WERI-Rb-1 (cell line): ENCODE data around the gene ANKRD12.

Experiments
- DNase-seq: peaks from one replicate; pipeline ENCODE4 v3.0.0-alpha.2; 2020
- H3K27ac ChIP-seq: fragments of 250-450 bp; sonication (Bioruptor Pico); 2 replicates; pipeline ENCODE4 v1.5.1; 2020; ENCODE audit warnings: mild to moderate bottlenecking, moderate library complexity
- H3K27me3 ChIP-seq: fragments of 250-450 bp; sonication (Bioruptor Pico); 2 replicates; pipeline ENCODE4 v1.5.1; 2021; ENCODE audit warnings: mild to moderate bottlenecking, low read depth, moderate library complexity; ENCODE audit not compliant: insufficient read depth, severe bottlenecking
- H3K36me3 ChIP-seq: fragments of 250-450 bp; sonication (Bioruptor Pico); 2 replicates; pipeline ENCODE4 v1.5.1; 2020; ENCODE audit warnings: mild to moderate bottlenecking, moderate library complexity
- H3K4me3 ChIP-seq: 2 replicates; pipeline ENCODE4 v1.5.1; 2011; ENCODE audit warnings: low read depth, mild to moderate bottlenecking, control low read depth, low read length
- H3K9me3 ChIP-seq: fragments of 250-450 bp; sonication (Bioruptor Pico); 2 replicates; pipeline ENCODE4 v1.5.1; 2021; ENCODE audit warnings: mild to moderate bottlenecking, moderate library complexity; ENCODE audit not compliant: severe bottlenecking
- TF ChIP-seq, protein P1 (sequence below): IDR thresholded peaks from 2 replicates; pipeline ENCODE4 v1.5.1; 2011; ENCODE audit warnings: low read depth, mild to moderate bottlenecking, control low read depth, inconsistent platforms, low read length

The ANKRD12 gene

DNA sequence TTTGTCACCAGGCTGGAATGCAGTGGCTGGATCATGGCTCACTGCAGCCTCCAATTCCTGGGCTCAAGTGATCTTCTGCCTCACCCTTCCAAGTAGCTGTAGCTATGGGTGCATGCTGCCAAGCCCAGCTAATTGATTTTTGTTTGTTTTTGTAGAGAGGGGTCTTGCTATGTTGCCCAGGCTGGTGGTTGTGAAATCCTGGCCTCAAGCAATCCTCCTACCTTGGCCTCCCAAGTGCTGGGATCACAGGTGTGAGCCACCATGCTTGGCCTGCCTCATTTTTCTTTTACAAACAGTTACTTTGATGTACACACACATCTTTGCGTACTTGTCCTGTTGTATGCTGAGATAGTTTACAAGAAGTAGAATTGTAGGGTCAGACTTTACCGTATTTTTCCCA lies 13.1 kb upstream of the ANKRD12 start:
- peaks cover 72% of the 10 kb centered on the region for H3K36me3 ChIP-seq
- TF ChIP-seq, protein P1, sequence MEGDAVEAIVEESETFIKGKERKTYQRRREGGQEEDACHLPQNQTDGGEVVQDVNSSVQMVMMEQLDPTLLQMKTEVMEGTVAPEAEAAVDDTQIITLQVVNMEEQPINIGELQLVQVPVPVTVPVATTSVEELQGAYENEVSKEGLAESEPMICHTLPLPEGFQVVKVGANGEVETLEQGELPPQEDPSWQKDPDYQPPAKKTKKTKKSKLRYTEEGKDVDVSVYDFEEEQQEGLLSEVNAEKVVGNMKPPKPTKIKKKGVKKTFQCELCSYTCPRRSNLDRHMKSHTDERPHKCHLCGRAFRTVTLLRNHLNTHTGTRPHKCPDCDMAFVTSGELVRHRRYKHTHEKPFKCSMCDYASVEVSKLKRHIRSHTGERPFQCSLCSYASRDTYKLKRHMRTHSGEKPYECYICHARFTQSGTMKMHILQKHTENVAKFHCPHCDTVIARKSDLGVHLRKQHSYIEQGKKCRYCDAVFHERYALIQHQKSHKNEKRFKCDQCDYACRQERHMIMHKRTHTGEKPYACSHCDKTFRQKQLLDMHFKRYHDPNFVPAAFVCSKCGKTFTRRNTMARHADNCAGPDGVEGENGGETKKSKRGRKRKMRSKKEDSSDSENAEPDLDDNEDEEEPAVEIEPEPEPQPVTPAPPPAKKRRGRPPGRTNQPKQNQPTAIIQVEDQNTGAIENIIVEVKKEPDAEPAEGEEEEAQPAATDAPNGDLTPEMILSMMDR: no peak
- H3K4me3 ChIP-seq: no peak overlapping the region
- DNase-seq: no peak
- no peaks in the 10 kb centered on the region for H3K9me3 ChIP-seq
- H3K27ac ChIP-seq: no peak overlapping the region
- H3K27me3 ChIP-seq: no peaks in the 10 kb centered on the region

DNA sequence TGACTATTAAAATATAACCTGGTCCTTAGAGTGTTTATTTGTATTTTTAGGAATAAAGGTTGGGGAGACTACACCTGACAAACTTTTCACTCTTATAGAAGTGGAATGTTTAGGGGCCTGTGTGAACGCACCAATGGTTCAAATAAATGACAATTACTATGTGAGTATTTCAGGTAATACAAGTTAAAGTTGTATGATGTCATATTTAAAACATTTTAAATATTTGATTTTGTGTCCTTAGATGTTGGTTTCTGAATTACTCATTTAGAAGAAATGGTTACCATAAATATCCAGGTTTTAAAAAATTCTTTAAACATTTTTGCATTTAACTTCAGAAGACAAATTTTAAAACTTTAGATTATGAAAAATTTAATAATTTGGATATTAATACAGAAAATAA lies 11.8 kb upstream of the ANKRD12 start:
- no peak for DNase-seq
- no peaks in the 10 kb centered on the region for H3K27me3 ChIP-seq
- TF ChIP-seq, protein P1: no peak
- no peaks in the 10 kb centered on the region for H3K9me3 ChIP-seq
- H3K27ac ChIP-seq: no peak overlapping the region
- peaks cover 75% of the 10 kb centered on the region for H3K36me3 ChIP-seq
- H3K4me3 ChIP-seq: no peak overlapping the region

DNA sequence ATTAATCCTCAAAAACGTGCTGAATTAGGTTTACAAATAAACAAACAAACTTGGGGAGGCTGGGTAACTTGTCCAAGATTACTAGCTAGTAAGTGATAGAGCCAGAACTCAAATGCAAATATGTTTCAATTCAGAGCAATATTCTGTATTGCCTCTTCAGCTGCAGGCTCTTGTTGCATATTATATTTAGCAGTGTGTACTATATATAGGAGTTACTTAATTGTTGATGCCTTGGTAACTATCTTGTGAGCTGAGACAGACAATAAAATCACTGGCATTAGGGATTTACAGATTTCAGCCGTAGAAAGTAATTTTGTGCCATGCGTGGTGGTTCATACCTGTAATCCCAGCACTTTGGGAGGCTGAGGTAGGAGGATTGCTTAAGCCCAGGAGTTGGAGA lies 10.2 kb upstream of the ANKRD12 start:
- Histone ChIP-seq H3K9me3 (no peaks in the 10 kb centered on the region), H3K4me3 (no peak overlapping the region), H3K27ac (no peak overlapping the region), H3K27me3 (no peaks in the 10 kb centered on the region), H3K36me3 (peaks cover 79% of the 10 kb centered on the region)
- TF ChIP-seq, protein P1: no peak
- no peak for DNase-seq

DNA sequence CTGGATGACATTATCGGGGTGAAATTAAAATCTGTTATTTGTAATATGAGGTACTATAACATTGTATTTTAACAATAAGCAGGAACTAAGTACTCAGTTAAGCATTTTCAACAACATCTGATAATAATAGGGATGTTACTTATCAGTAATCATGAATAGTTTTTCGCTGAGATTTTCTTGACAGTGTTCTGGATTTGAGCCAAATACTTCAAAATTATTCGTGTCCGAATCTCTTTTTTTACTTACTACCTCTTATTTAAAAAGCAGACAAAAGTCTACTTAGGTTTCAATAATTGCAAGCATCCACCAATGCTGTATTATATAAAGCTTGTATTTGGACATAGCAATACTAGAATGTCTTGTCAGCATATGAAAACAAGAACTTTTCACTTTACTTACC lies 6.4 kb upstream of the ANKRD12 start:
- H3K9me3 ChIP-seq: no peaks in the 10 kb centered on the region
- H3K36me3 ChIP-seq: peaks cover 79% of the 10 kb centered on the region
- H3K27ac ChIP-seq: no peak overlapping the region
- TF ChIP-seq, protein P1: no peak
- no peaks in the 10 kb centered on the region for H3K27me3 ChIP-seq
- no peak overlapping the region for H3K4me3 ChIP-seq
- DNase-seq: no peak

DNA sequence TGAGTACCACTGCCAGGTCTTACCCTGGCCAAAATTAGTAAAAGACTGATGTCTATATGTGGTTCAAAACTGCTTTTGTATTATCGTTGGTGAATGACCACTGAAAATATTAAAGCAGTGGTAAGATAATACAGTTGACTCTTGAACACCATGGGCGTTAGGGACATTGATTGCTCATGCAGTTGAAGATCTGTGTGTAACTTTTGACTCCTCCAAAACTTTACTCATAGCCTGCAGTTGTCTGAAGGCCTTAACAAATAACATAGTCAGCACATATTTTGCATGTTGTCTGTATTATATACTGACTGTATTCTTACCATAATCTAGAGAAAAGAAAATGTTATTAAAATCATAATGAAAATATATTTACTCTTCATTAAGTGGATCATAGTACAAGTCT lies 5.8 kb upstream of the ANKRD12 start:
- TF ChIP-seq, protein P1: no peak
- H3K36me3 ChIP-seq: peaks cover 76% of the 10 kb centered on the region
- H3K4me3 ChIP-seq: no peak overlapping the region
- H3K9me3 ChIP-seq: no peaks in the 10 kb centered on the region
- DNase-seq: no peak
- H3K27ac ChIP-seq: no peak overlapping the region
- H3K27me3 ChIP-seq: no peaks in the 10 kb centered on the region

DNA sequence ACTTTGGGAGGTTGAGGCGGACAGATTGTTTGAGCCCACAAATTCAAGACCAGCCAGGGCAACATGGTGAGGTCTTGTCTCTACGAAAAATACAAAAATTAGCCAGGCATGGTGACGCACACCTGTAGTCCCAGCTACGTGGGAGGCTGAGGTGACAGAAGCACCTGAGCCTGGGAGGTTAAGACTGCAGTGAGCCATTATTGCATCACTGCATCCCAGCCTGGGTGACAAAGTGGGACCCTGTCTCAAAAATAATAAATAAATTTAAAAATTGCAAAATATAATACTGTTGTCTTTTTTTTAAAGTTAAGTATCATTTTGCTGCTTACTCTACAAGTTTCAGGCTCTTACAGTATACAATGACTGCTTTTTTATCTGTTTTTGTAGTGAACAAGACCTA lies 4.0 kb upstream of the ANKRD12 start:
- H3K27ac ChIP-seq: no peak overlapping the region
- H3K9me3 ChIP-seq: no peaks in the 10 kb centered on the region
- DNase-seq: no peak
- no peaks in the 10 kb centered on the region for H3K27me3 ChIP-seq
- no peak overlapping the region for H3K4me3 ChIP-seq
- H3K36me3 ChIP-seq: peaks cover 58% of the 10 kb centered on the region
- TF ChIP-seq, protein P1: no peak
